Suppressor macrophage (primary cell): ENCODE measurements around the gene ZYG11B.
"Not testable (repeated sequence)": the region's sequence is repeated elsewhere in the genome, so short reads cannot be mapped to it uniquely, and the experiment has no call there.

Experiments used
- DNase-seq, 4 experiments: peaks; one replicate each; pipeline ENCODE4 v3.0.0-alpha.2; 2020 to 2022

Gene ZYG11B

GRCh38 chr1:52856026-52856425 lies 129.8 kb downstream of the ZYG11B start:
- DNase-seq = no peak

- DNase-seq = no peak
These were observed 131.2 kb downstream of the ZYG11B start for GRCh38 chr1:52857443-52857842.

- DNase-seq = no peak
These were observed 136.6 kb downstream of the ZYG11B start for GRCh38 chr1:52862666-52863458.

- no peak for DNase-seq
These were observed 141.0 kb downstream of the ZYG11B start for GRCh38 chr1:52867087-52867863.

GRCh38 chr1:52869727-52870126 lies 143.5 kb downstream of the ZYG11B start:
- DNase-seq = not testable (repeated sequence)

GRCh38 chr1:52876843-52877242 lies 150.6 kb downstream of the ZYG11B start:
- no peak for DNase-seq
